Measurements from ENCODE around the gene E2F4.

E2F4 gene

DNA sequence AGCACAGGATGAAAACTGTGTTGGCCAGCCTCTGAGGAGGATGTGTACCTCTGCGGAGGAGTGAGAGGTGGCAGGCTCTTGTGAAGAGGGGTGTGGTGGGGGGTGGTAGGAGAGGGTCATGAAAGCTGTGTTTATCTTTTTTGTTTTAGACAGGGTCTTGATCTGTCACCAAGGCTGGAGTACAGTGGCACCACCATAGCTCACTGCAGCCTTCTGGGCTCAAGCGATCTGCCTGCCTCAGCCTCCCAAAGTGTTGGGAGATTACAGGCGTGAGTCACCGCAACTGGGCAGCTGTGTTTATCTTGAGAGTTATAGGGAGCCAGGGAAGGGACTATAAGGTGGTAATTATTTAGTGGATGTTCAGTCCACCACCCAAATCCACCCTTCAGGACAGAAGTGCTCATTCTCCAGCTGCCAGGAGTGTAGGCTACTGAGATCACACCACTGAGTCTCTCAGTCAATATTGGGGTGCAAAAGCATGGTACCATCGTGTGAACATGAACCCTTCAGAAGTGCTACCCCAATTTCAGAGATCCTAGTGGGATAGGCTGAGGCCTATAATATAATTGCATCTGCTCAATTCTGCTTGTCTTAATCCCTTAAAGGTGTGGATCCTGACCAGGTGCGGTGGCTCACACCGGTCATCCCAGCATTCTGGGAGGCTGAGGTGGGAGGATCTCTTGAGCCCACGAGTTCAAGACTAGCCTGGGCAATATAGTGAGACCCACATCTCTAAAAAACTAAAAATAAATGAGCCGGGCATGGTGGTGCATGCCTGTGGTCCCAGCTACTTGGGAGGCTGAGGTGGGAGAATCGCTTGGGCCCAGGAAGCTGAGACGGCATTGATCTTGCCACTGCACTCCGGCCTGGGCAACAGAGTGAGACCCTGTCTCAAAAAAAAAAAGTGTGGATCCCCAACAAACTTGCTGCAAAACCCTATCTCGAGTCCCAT lies 1.2 kb upstream of the E2F4 start:
- DNase-seq (ENCODE audit: low read depth) = peak; percentile 61

DNA sequence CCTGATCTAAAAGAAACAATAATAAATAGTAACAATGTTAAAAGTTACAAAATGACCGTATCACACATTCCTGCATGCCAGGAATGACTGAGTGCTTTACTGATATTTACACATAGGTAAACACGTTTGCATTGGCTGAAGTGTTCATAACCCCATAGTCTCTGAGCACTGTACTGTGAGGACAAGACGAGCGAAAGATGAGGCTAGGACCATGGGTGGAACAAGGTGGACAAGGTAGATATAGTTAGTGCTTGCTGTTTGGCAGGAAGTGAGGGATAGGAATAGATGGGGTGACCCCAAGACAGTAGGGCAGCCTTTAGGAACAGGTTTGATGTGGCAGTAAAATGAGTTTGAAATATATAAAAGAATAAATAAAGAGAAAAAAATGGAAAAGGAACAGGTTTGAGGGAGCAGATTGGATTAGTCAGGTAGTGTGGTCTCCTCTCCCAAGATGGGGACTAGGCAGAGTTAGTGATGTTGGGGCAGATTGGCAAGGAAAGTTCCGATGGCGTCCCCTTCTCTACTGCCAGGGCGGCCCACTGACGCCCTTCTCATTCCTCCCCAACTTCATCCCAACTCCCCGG lies 452 bp upstream of the E2F4 start:
- no peak for DNase-seq (ENCODE audit: low read depth)

DNA sequence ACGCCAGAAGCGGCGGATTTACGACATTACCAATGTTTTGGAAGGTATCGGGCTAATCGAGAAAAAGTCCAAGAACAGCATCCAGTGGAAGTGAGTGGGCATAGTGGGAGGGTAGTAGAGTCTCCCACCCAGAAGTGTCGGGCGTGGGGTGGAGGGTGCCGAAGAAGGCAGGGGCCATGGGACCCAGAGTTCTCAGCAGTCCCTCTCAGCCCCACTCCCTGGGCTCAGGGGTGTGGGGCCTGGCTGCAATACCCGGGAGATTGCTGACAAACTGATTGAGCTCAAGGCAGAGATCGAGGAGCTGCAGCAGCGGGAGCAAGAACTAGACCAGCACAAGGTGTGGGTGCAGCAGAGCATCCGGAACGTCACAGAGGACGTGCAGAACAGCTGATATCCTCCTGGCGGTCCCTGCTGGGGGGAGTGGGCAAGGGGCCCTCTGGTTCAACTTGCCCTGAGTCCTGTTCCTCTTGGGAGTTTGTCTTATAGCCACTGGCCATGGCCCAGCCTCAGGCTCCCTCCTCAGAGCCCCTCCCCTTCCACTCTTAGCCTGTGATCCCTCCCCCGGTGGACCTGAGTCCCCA lies 916 bp downstream of the E2F4 start:
- DNase-seq (ENCODE audit: low read depth) = no peak

DNA sequence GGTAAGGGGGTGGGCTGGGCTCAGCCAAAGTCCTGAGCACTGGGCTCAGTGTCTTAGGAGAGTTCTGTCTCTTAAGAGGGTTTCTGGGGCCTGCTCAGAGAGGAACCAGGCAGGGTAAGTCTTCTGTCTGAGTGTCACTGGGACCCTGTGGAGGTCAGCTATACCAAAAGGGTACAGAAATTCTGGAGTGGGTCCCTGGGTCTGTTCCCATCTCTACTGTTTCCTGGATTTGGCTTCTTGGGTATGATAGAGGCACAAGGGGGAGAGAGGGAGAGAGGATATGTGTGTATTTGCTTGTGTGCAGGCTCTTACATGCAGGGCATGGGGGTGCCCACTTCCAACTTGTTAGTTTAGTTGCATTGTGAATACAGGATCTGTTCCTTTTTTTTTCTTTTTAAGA lies 1.6 kb downstream of the E2F4 start:
- no peak for DNase-seq (ENCODE audit: low read depth)

DNA sequence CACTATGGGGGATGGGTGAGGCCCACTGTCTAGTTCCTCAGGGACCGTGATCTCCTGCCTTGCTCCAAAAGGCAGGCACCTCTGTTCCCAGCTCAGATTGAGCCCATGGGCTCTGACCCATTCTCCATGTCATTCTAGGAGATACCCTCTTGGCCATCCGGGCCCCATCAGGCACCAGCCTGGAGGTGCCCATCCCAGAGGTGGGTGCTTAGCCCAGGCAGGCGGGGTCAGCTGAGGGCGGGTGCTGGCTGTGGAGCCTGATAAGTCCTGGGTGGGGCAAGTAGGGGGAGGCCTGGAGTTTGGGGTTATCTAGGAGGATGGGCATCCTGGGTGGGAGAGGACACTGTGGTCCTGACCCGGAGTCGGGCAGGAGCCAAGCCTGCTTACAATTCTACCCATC lies 2.3 kb downstream of the E2F4 start:
- no peak for DNase-seq (ENCODE audit: low read depth)

DNA sequence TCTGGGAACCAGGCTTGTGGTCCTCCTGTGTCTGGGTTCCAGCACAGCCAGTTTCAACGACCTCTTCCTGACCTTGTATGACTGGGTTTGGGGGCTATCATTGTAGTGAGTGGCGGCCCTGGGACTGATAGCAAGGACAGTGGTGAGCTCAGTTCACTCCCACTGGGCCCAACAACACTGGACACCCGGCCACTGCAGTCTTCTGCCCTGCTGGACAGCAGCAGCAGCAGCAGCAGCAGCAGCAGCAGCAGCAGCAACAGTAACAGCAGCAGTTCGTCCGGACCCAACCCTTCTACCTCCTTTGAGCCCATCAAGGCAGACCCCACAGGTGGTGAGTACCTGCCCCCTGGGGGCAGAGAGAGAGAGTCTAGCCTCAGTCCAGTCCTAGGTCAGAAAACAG lies 3.7 kb downstream of the E2F4 start:
- no peak for DNase-seq (ENCODE audit: low read depth)

DNA sequence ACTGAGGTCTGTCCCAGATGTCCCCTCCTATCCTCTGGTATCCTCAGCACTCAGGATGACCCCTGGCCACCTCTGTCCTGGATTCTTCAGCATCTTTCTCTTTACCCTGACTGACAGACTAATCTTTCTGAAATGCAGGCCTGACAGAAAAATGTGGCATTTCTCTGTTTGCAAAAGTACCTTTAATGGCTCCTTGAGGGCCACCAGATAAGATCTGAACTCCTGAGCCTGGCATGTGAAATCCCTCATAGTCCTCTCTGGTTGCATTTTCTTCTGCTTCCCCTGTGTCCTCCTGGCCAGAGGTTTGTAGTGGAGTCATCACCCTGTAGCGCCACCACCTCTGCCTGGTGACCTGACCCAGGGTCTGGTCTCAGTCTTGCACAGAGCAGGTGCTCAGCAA lies 4.9 kb downstream of the E2F4 start:
- no peak for DNase-seq (ENCODE audit: low read depth)

DNA sequence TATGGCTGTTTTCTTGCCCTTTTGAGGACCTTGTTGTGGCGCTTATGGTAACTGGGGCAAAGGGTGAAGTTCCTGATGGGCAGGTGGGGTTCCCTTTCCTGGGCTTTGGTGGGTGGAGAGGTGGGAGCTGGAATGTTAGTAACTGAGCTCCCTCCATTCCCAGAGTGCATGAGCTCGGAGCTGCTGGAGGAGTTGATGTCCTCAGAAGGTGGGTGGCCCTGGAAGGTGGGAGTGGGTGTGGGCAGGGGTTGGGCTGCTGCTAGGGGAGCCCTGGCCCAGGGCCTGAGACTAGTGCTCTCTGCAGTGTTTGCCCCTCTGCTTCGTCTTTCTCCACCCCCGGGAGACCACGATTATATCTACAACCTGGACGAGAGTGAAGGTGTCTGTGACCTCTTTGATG lies 5.7 kb downstream of the E2F4 start:
- no peak for DNase-seq (ENCODE audit: low read depth)

DNA sequence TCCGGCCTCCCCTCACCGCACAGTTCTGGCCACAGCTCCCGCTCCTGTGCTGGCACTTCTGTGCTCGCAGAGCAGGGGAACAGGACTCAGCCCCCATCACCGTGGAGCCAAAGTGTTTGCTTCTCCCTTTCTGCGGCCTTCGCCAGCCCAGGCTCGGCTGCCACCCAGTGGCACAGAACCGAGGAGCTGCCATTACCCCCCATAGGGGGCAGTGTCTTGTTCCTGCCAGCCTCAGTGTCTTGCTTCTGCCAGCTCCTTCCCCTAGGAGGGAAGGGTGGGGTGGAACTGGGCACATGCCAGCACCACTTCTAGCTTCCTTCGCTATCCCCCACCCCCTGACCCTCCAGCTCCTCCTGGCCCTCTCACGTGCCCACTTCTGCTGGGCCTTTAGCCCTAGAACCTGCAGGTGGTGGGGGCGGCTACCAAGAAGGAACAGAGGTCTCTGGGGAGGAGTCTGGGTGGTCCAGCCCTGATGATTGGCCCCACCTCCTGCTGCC lies 6.3 kb downstream of the E2F4 start:
- peak; percentile 40 for DNase-seq (ENCODE audit: low read depth)

DNA sequence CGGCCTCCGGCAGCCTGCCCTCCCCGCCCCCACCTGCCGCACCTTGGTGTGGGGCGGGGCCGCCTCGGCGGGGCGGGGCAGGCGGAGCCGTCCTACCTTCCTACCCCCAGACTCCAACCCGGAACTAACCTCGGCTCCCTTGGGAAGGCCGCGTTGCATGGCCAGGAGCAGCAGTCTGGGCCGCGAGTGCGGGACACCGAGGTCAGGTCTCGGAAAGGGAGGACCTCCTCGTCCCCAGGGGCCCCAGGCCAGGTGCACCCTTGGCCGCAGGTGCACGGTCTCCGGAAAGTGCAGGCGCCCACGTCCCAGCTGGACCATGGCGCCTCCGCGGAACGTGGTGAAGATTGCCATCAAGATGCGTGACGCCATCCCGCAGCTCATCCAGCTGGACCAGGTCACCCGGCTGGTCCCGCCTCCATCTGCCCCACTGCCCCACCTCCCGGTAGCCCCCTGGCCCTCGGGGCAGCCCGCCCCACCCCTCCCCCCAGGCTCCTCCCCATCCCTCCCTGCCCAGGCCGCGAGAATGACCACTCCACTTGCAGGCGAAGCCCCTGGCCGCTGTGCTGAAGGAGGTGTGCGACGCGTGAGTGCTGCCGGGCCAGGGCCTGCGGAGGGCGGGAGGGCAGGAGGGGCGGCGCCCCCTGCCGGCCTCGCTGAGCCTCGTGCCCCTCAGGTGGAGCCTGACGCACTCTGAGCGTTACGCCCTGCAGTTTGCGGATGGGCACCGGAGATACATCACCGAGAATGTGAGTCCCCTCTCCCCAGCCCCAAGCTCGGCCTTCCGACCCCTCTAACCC lies 7.3 kb downstream of the E2F4 start, which contains the start of gene ELMO3:
TSS of gene ELMO3 (plus strand) at position 121 of the 797 bp plus-strand sequence. CDS start at position 317, 196 bp downstream.
- DNase-seq (ENCODE audit: low read depth) = no peak

DNA sequence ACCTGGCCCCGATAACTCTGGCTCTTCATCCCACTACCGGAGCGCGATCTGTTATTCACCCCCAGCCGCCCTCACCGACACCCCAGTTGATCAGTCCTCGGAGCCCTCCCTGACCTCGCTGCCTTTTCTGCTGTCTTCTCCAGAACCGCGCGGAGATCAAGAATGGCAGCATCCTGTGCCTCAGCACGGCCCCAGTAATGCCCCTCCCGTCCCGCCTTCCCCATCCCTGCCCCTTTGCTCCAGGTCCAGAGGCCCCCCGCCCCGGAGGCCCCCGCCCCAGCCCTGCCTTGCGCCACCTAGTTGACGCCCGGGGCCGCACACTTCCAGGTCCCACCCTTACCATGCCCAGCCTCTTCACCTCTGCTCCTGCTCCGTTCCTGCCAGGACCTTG lies 7.8 kb downstream of the E2F4 start:
- no peak for DNase-seq (ENCODE audit: low read depth)

DNA sequence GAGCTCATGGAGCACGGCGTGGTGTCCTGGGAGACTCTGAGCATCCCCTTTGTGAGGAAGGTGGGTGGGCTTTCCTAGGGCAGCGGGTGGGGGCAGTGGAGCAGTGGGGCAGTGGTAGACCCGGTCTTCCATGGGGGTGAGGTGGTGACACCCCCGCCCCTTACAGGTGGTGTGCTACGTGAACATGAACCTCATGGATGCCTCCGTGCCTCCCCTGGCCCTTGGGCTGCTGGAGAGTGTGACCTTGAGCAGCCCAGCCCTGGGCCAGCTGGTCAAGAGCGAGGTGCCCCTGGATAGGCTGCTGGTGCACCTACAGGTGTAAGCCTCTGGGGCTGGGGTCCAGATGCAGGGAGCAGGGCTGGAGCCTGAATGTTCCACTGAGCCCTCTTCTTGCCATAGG lies 8.5 kb downstream of the E2F4 start:
- DNase-seq (ENCODE audit: low read depth) = no peak

DNA sequence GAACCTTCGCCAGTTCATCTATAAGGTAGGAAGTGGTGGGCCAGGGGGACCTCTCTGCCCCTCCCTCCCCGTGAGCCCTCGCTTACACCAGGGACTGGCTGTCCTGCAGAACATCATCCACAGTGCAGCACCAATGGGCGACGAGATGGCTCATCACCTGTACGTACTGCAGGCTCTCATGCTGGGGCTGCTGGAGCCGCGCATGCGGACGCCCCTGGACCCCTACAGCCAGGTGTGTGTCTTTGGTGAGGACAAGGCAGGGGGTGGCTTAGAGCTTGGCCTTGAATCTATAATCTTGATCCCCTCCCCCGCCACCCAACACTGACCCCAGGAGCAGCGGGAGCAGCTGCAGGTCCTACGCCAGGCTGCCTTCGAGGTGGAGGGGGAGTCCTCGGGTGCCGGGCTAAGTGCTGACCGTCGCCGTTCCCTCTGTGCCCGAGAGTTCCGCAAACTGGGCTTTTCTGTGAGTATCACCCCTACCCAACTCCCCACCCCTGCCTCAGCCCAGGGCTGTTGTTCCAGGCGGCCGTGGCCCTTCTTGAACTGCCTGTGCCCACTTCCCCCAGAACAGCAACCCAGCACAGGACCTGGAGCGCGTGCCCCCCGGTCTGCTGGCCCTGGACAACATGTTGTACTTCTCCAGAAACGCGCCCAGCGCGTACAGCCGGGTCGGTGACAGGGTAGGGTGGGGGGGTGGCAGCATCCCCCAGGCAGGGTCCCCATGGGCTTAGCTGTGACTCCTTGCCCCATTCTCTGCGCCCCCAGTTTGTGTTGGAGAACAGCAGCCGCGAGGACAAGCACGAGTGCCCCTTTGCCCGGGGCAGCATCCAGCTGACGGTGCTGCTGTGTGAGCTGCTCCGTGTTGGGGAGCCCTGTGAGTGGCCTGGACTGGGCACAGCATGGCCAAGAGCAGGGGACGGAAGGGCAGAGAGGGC lies 9.7 kb downstream of the E2F4 start:
- no peak for DNase-seq (ENCODE audit: low read depth)

DNA sequence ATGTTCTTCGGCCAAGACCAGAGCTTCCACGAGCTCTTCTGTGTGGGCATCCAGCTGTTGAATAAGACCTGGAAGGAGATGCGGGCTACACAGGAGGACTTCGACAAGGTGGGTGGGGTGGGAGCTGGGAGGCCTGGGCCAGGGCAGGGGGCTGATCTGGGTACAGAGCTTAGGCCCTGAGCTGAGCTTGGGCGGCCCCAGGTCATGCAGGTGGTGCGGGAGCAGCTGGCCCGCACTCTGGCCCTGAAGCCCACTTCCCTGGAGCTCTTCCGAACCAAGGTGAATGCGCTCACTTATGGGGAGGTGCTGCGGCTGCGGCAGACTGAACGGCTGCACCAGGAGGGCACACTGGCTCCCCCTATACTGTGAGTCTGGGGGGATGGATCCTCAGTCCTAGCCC lies 10.5 kb downstream of the E2F4 start:
- no peak for DNase-seq (ENCODE audit: low read depth)

DNA sequence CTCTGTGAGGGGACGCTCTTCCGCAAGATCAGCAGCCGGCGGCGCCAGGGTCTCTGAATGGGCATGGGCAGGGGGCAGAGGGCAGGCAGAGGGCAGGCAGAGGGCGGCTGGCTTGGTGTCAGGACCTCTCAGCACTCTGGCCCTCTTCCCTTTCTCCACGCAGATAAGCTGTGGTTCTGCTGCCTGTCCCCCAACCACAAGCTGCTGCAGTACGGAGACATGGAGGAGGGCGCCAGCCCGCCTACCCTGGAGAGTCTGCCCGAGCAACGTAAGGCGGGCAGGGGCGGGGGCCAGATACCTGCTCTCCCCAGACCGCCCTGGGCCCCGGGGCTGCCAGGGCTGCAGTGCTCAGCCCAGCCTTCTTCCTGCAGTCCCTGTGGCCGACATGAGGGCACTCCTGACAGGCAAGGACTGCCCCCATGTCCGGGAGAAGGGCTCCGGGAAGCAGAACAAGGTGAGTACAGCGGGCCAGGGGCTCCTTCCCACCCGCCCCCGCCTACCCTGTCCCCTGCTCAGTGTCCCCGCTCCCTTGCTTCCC lies 11.1 kb downstream of the E2F4 start:
- no peak for DNase-seq (ENCODE audit: low read depth)

DNA sequence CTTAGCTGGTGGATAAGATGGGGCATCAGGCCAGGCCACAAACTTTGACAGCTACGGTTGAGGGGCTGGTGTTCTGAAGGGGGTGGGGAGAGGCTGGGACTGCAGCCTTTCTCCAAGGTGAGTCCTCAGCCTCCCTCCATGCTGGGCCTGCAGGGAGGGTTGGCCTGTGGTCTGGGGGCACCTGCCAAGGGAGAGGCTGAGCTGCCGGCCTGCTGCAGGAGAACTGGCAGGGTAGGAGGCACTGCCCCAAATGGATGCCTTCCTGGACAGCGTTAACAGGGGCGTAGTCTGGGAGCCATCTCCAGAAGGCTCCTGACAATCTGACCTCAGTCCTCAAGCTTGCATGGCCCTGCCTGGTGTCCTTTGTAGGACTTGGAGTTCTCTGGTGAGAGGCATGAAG lies 12.1 kb downstream of the E2F4 start:
- DNase-seq (ENCODE audit: low read depth) = no peak

DNA sequence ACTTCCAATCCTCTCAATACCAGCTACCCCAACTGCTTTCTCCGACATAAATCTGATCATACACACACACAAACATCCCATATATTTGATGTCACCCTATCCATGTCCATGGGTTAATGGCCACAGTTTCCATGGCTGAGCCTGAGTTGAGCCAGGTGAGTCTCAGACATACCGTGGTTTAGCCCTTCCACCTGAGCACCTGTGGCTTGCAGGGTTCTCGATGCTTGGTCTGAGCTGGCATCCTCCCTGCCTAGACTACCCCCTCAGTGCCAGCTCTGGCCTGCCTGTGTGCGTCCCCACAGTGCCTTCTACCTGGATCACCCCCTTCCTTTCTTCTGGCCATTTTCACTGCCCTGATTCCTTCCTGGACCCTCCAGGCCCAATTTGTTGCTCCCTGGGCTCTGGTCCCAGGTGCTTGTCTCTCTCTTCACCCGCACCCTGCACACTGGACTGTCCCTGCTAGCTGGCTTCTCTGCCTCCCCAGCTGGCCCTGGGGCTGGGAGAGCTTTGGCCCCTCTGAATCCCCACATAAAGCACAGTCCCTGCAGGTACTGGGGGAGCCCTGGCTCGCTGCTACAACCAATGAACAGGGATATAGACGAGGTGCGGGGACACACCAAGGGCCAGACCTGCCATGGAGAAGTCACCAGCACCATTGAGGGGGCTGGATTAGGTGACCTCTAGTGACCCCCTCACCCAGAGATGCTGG lies 14.3 kb downstream of the E2F4 start:
- DNase-seq (ENCODE audit: low read depth) = no peak

DNA sequence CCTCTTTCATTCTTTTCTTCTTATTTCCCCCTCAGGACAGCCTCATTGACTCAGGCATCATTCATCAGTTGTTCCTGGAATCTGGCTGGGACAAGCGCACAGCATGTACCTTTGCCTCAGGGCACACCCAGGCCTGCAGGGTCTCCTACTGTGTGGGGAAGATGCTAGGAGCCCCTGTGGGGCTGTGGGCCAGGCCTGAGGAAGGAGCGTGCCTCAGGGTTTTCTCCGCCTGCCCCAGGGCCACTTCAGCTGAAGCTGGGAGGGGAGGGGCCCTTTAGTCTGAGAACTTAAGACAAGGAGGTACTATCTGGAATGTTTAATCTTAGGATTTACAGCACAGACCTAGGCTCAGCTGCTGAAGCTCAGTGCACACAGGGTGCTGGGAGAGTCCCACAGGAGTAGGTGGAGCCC lies 14.9 kb downstream of the E2F4 start:
- no peak for DNase-seq (ENCODE audit: low read depth)

DNA sequence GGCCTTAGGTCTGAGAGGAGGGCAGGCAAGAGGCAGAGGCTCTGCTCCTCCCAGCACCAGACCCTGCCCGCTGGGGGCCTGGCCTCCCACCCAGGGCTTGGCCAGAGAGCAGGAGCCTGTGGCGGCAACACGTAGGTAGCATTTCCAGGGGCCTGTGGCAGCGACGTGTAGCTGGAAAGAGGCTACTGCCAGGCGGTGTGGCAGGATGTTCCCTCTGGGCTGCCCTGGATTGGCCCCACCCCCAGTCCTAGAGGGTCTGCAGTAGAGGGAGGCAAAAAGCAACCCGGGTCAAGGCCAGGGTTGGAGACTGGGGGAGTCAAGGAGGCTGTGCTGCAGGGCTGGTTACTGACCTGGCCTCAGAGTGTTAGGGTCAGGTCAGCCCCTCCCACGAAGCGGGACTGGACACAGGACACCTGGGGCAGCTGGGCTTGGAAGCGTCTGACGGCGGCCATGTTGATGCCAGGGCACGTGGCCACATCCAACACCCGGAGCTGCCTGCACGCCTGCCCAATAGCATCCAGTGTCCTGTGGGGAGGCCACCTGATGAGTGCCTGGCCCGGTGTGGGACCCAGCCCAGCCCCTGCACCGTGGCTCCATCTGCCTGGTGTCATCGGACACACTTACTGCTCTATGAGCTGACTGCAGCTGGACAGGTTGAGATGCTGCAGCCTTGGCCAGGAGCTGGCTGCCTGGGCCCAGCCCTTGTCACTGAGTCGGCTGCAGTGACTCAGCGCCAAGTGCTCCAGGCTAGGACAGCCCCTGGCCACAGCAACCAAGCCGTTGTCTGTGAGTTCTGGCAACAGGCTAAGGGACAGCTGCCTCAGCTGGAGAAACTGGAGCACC lies 15.5 kb downstream of the E2F4 start:
- DNase-seq (ENCODE audit: low read depth) = no peak
